Gastroesophageal sphincter (tissue), 4 donors: ENCODE data around the gene PRICKLE1. TPM values are rescaled to one million over a fixed set of nuclear protein-coding genes. Genes with fewer than 3 reads are reported as not detected.

Experiments
- ATAC-seq: fragments of 150-250 bp; one replicate; pipeline ENCODE4 v1.9.1; 2016; ENCODE audit warnings: mild to moderate bottlenecking, moderate library complexity
- H3K27ac ChIP-seq, 4 donors: fragments of 200-600 bp; sonication (generic) in 3 of 4; 1 replicate in 3 of 4; 2 replicates in 1 of 4; pipeline ENCODE4 v1.5.1; 2016 to 2019
- H3K27me3 ChIP-seq: fragments of 200-600 bp; sonication (generic); one replicate; pipeline ENCODE4 v1.5.1; 2019
- H3K36me3 ChIP-seq, 2 donors: fragments of 200-600 bp; sonication (generic); one replicate each; pipeline ENCODE4 v1.5.1; 2019; ENCODE audit warnings: control low read depth in 1 of 2
- H3K4me1 ChIP-seq, 3 donors: fragments of 200-600 bp; sonication (generic); 1 replicate in 2 of 3; 2 replicates in 1 of 3; pipeline ENCODE4 v1.5.1; 2016 to 2019; ENCODE audit warnings: control low read depth in 2 of 3
- H3K4me3 ChIP-seq, 2 donors: fragments of 200-600 bp; sonication (generic); one replicate each; pipeline ENCODE4 v1.5.1; 2019; ENCODE audit warnings: mild to moderate bottlenecking in 1 of 2, moderate library complexity in 1 of 2
- H3K9me3 ChIP-seq, 3 donors: fragments of 200-600 bp; sonication (generic); one replicate each; pipeline ENCODE4 v1.5.1; 2017 to 2019; ENCODE audit warnings: control low read depth in 2 of 3
- CTCF ChIP-seq, 4 experiments: fragments of 200-600 bp in 2 of 4; fragments of 450-650 bp in 2 of 4; sonication (generic) in 1 of 4; IDR thresholded peaks; one replicate each; pipeline ENCODE4 v1.5.1; 2017 to 2019; ENCODE audit warnings: antibody characterized with exemption in 4 of 4, mild to moderate bottlenecking in 2 of 4, moderate library complexity in 2 of 4
- EP300 ChIP-seq: sonication (generic); formaldehyde crosslinking; IDR thresholded peaks from one replicate; pipeline ENCODE4 v1.6.1; 2017; ENCODE audit warnings: antibody characterized with exemption, mild to moderate bottlenecking
- POLR2A ChIP-seq, 2 donors: fragments of 450-650 bp; IDR thresholded peaks; one replicate each; pipeline ENCODE4 v1.6.1; 2017; ENCODE audit warnings: antibody characterized with exemption in 2 of 2, mild to moderate bottlenecking in 2 of 2, moderate library complexity in 1 of 2
- POLR2AphosphoS5 ChIP-seq: sonication (generic); formaldehyde crosslinking; IDR thresholded peaks from one replicate; pipeline ENCODE4 v1.6.1; 2017; ENCODE audit warnings: antibody characterized with exemption
- WGBS, 2 donors: methylation state at CpG; one replicate each; pipeline ENCODE4 v1.1.5; 2018; ENCODE audit warnings: low coverage in 1 of 2; 5-methylcytosine and 5-hydroxymethylcytosine counted together
- total RNA-seq, 4 donors: library from RNA; depleted of rRNA; stranded (reverse); fragments of >200 nt; gene quantifications; one replicate each; pipeline ENCODE4 v1.1.0, GENCODE V29; 2016

PRICKLE1 gene
- total RNA-seq, 4 donors from 2014 or later: 8.3 to 30.0 (median 23.3) TPM

GRCh38 chr12:42502682-42503081, 86.9 kb downstream of the PRICKLE1 start:
- no peak for ATAC-seq
- Histone ChIP-seq H3K4me3 (no peak overlapping the region), H3K27ac (no peak overlapping the region), H3K27me3 (no peaks in the 10 kb centered on the region), H3K4me1 (peaks cover 0 to 13% (median 0%) of the 10 kb centered on the region in 3 donors), H3K36me3 (no peaks in the 10 kb centered on the region), H3K9me3 (no peaks in the 10 kb centered on the region)
- WGBS, 2 donors: 60 to 61% methylated on average over 3 to 6 of the region's 6 CpGs
- TF ChIP-seq POLR2A (IDR thresholded peaks at IDR 0.05) (no peak), POLR2AphosphoS5 (no peak), EP300 (no peak), CTCF (IDR thresholded peaks at IDR 0.05) (no peak)

- Histone ChIP-seq H3K4me1 (peaks cover 0 to under 1% (median 0%) of the 10 kb centered on the region in 3 donors), H3K27ac (no peak overlapping the region), H3K4me3 (no peak overlapping the region), H3K27me3 (no peaks in the 10 kb centered on the region), H3K9me3 (no peaks in the 10 kb centered on the region), H3K36me3 (no peaks in the 10 kb centered on the region)
- TF ChIP-seq CTCF (IDR thresholded peaks at IDR 0.05) (no peak), POLR2AphosphoS5 (no peak), POLR2A (IDR thresholded peaks at IDR 0.05) (no peak), EP300 (no peak)
- no peak for ATAC-seq
- WGBS, 2 donors: 80 to 92% methylated on average over 2 to 3 of the region's 3 CpGs
These were observed 90.8 kb downstream of the PRICKLE1 start for GRCh38 chr12:42498549-42499247.

- ATAC-seq: no peak
- no peak for TF ChIP-seq CTCF (IDR thresholded peaks at IDR 0.05)
These were observed 92.7 kb downstream of the PRICKLE1 start for GRCh38 chr12:42496886-42497285.

GRCh38 chr12:42495244-42495643, 94.3 kb downstream of the PRICKLE1 start:
- WGBS, 2 donors: 78 to 100% methylated on average over 1 to 4 of the region's 4 CpGs
- H3K9me3 ChIP-seq: no peaks in the 10 kb centered on the region

More at GRCh38 chr12:42496886-42497285, 92.7 kb downstream of the PRICKLE1 start:
- H3K27me3 ChIP-seq: no peaks in the 10 kb centered on the region
- no peaks in the 10 kb centered on the region for H3K9me3 ChIP-seq
- H3K27ac ChIP-seq: no peak overlapping the region
- no peaks in the 10 kb centered on the region for H3K4me1 ChIP-seq
- 97 to 100% methylated on average over 2 to 4 of the region's 4 CpGs for WGBS, 2 donors
- H3K36me3 ChIP-seq: no peaks in the 10 kb centered on the region
- no peak overlapping the region for H3K4me3 ChIP-seq

More at GRCh38 chr12:42495244-42495643, 94.3 kb downstream of the PRICKLE1 start:
- Histone ChIP-seq H3K4me1 (no peaks in the 10 kb centered on the region), H3K27me3 (no peaks in the 10 kb centered on the region), H3K36me3 (no peaks in the 10 kb centered on the region), H3K27ac (no peak overlapping the region), H3K4me3 (no peak overlapping the region)
- ATAC-seq: no peak
- TF ChIP-seq CTCF (IDR thresholded peaks at IDR 0.05): no peak
- TF ChIP-seq EP300: no peak
- no peak for TF ChIP-seq POLR2AphosphoS5
- TF ChIP-seq POLR2A (IDR thresholded peaks at IDR 0.05): no peak
